IPS-11a (cell line): ENCODE measurements around the gene RALY.
"Not testable (repeated sequence)": the region's sequence is repeated elsewhere in the genome, so short reads cannot be mapped to it uniquely, and the experiment has no call there.

Experiments
- H3K4me3 ChIP-seq: one replicate; pipeline ENCODE4 v1.5.1; 2013; ENCODE audit warnings: low read depth, low read length, control low read depth

RALY gene

GRCh38 chr20:34015401-34016335, 22.0 kb downstream of the RALY start:
- no peak overlapping the region for H3K4me3 ChIP-seq

- no peak overlapping the region for H3K4me3 ChIP-seq
Observed at GRCh38 chr20:34016736-34017135, 23.0 kb downstream of the RALY start.

- H3K4me3 ChIP-seq = no peak overlapping the region
Observed at GRCh38 chr20:34017610-34018009, 23.9 kb downstream of the RALY start.

GRCh38 chr20:34018166-34018565, 24.5 kb downstream of the RALY start:
- no peak overlapping the region for H3K4me3 ChIP-seq

GRCh38 chr20:34022151-34022838, 28.6 kb downstream of the RALY start:
- no peak overlapping the region for H3K4me3 ChIP-seq

GRCh38 chr20:34022839-34023234, 29.1 kb downstream of the RALY start:
- no peak overlapping the region for H3K4me3 ChIP-seq

GRCh38 chr20:34023937-34024722, 30.4 kb downstream of the RALY start:
- H3K4me3 ChIP-seq = no peak overlapping the region

GRCh38 chr20:34024723-34025351, 31.1 kb downstream of the RALY start:
- no peak overlapping the region for H3K4me3 ChIP-seq

GRCh38 chr20:34028013-34028412, 34.3 kb downstream of the RALY start:
- H3K4me3 ChIP-seq = not testable (repeated sequence)

- no peak overlapping the region for H3K4me3 ChIP-seq
Observed at GRCh38 chr20:34029415-34029814, 35.7 kb downstream of the RALY start.

GRCh38 chr20:34030456-34030855, 36.7 kb downstream of the RALY start:
- no peak overlapping the region for H3K4me3 ChIP-seq

GRCh38 chr20:34033903-34034302, 40.2 kb downstream of the RALY start:
- H3K4me3 ChIP-seq = no peak overlapping the region

GRCh38 chr20:34037121-34037520, 43.4 kb downstream of the RALY start:
- H3K4me3 ChIP-seq = no peak overlapping the region

GRCh38 chr20:34037767-34038166, 44.1 kb downstream of the RALY start:
- H3K4me3 ChIP-seq = no peak overlapping the region

GRCh38 chr20:34040300-34040995, 46.7 kb downstream of the RALY start:
- no peak overlapping the region for H3K4me3 ChIP-seq

- H3K4me3 ChIP-seq = no peak overlapping the region
Observed at GRCh38 chr20:34041226-34041625, 47.5 kb downstream of the RALY start.

- H3K4me3 ChIP-seq = no peak overlapping the region
Observed at GRCh38 chr20:34042262-34042661, 48.6 kb downstream of the RALY start.

GRCh38 chr20:34043025-34043424, 49.3 kb downstream of the RALY start:
- no peak overlapping the region for H3K4me3 ChIP-seq

GRCh38 chr20:34045294-34045693, 51.6 kb downstream of the RALY start:
- H3K4me3 ChIP-seq = no peak overlapping the region
